HG02588 (cell line): ENCODE results near the gene ADCY1.

ENCODE experiments used
- ATAC-seq: cut with Tn5 transposase; IDR thresholded peaks from one replicate; pipeline ENCODE4 v1.9.1; 2021; ENCODE audit warnings: mild to moderate bottlenecking, moderate library complexity; ENCODE audit not compliant: unreplicated experiment

The ADCY1 gene

GRCh38 chr7:45708046-45708950 is 134.1 kb downstream of the ADCY1 start:
- ATAC-seq = no peak

- ATAC-seq = no peak
Measured at GRCh38 chr7:45709168-45710042, 135.2 kb downstream of the ADCY1 start.

GRCh38 chr7:45710271-45711160 is 136.3 kb downstream of the ADCY1 start:
- ATAC-seq = no peak

GRCh38 chr7:45711161-45711490 is 137.0 kb downstream of the ADCY1 start:
- no peak for ATAC-seq

- ATAC-seq = no peak
Measured at GRCh38 chr7:45712057-45712689, 138.0 kb downstream of the ADCY1 start.

GRCh38 chr7:45712872-45713668 is 138.9 kb downstream of the ADCY1 start:
- ATAC-seq = no peak

GRCh38 chr7:45713669-45714520 is 139.7 kb downstream of the ADCY1 start:
- ATAC-seq = no peak

GRCh38 chr7:45714521-45714820 is 140.3 kb downstream of the ADCY1 start:
- no peak for ATAC-seq

GRCh38 chr7:45715471-45716352 is 141.5 kb downstream of the ADCY1 start:
- ATAC-seq = no peak

GRCh38 chr7:45716380-45717203 is 142.4 kb downstream of the ADCY1 start:
- ATAC-seq = no peak

GRCh38 chr7:45717537-45718235 is 143.5 kb downstream of the ADCY1 start:
- ATAC-seq = no peak

- no peak for ATAC-seq
Measured at GRCh38 chr7:45718464-45719330, 144.5 kb downstream of the ADCY1 start.

GRCh38 chr7:45720989-45721388 is 146.8 kb downstream of the ADCY1 start:
- no peak for ATAC-seq

GRCh38 chr7:45721686-45722598 is 147.8 kb downstream of the ADCY1 start:
- no peak for ATAC-seq
